Endothelial cell of umbilical vein (primary cell): ENCODE data around the gene RUSF1.

Source experiments
- EZH2 ChIP-seq: IDR thresholded peaks from 2 replicates; pipeline ENCODE4 v1.6.1; 2012; ENCODE audit warnings: borderline replicate concordance, low read depth, mild to moderate bottlenecking, moderate library complexity, low read length, inconsistent platforms; ENCODE audit not compliant: severe bottlenecking
- GATA2 ChIP-seq: IDR thresholded peaks from 2 replicates; pipeline ENCODE4 v1.7.0; 2011; ENCODE audit warnings: low read depth, mild to moderate bottlenecking, moderate library complexity, mixed read lengths, low read length; ENCODE audit not compliant: insufficient read length, insufficient read depth
- JUN ChIP-seq: IDR thresholded peaks from 2 replicates; pipeline ENCODE4 v1.6.1; 2011; ENCODE audit warnings: borderline replicate concordance, low read depth; ENCODE audit not compliant: insufficient read length, insufficient read depth
- MYC ChIP-seq: IDR thresholded peaks from one replicate; pipeline ENCODE4 v1.6.1; 2011; ENCODE audit warnings: mild to moderate bottlenecking, low read depth, low read length
- POLR2A ChIP-seq: IDR thresholded peaks from 2 replicates; pipeline ENCODE4 v1.6.1; 2012; ENCODE audit warnings: low read depth, mild to moderate bottlenecking, control low read depth, low read length
- POLR2AphosphoS5 ChIP-seq: IDR thresholded peaks from 2 replicates; pipeline ENCODE4 v1.6.1; 2012; ENCODE audit warnings: low read depth, mild to moderate bottlenecking, control low read depth, low read length, moderate library complexity; ENCODE audit not compliant: insufficient read depth
- TF ChIP-seq, protein P1 (sequence below), 2 donors: IDR thresholded peaks; 1 replicate in 1 of 2; 2 replicates in 1 of 2; pipeline ENCODE4 v1.5.1; 2011; ENCODE audit warnings: low read length in 2 of 2, mild to moderate bottlenecking in 2 of 2, moderate library complexity in 2 of 2, control low read depth in 1 of 2, inconsistent platforms in 1 of 2, low read depth in 1 of 2; ENCODE audit not compliant: insufficient read depth in 1 of 2; ENCODE audit errors: extremely low read depth in 1 of 2
- TF ChIP-seq, protein P2 (sequence below): IDR thresholded peaks from 2 replicates; pipeline ENCODE4 v1.6.1; 2011; ENCODE audit not compliant: insufficient read depth, insufficient read length

DNA sequence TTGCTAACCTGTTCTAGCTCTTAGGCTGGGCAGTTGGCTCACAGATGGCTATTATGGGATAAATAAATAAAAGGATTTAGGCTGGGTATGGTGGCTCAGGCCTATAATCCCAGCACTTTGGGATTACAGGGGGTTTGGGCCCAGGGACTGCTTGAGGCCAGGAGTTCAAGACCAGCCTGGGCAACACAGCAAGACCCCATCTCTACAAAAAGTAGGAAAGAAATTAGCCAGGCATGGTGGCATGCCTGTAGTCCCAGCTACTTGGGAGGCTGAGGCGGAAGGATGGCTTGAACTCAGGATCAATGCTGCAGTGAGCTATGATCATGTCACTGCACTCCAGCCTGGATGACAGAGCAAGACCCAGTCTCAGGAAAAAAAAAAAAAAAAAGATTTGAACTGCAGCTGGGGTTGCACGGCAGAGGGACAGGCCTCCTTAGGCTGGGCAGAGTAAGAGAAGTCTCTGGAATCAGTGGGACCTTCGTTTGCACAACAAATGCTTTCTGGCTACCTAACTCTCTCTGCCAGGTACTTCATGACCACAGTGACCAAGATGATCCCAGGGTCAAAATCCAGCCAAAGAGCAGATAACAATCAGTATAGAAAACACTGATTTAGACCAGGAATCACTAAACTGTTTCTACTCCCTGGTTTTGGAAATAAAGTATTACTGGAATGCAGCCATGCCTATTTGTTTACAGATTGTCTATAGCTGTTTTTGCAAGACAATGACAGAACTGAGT is 6.8 kb downstream of the RUSF1 start:
- TF ChIP-seq, protein P1, sequence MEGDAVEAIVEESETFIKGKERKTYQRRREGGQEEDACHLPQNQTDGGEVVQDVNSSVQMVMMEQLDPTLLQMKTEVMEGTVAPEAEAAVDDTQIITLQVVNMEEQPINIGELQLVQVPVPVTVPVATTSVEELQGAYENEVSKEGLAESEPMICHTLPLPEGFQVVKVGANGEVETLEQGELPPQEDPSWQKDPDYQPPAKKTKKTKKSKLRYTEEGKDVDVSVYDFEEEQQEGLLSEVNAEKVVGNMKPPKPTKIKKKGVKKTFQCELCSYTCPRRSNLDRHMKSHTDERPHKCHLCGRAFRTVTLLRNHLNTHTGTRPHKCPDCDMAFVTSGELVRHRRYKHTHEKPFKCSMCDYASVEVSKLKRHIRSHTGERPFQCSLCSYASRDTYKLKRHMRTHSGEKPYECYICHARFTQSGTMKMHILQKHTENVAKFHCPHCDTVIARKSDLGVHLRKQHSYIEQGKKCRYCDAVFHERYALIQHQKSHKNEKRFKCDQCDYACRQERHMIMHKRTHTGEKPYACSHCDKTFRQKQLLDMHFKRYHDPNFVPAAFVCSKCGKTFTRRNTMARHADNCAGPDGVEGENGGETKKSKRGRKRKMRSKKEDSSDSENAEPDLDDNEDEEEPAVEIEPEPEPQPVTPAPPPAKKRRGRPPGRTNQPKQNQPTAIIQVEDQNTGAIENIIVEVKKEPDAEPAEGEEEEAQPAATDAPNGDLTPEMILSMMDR (IDR thresholded peaks at IDR 0.05; ENCODE audit: extremely low read depth in 1 of 2, insufficient read depth in 1 of 2, low read depth in 1 of 2, low read length in 2 of 2): no peak
- TF ChIP-seq POLR2AphosphoS5 (no peak), POLR2A (no peak), EZH2 (no peak), MYC (no peak), JUN (no peak), GATA2 (no peak)
- TF ChIP-seq, protein P2, sequence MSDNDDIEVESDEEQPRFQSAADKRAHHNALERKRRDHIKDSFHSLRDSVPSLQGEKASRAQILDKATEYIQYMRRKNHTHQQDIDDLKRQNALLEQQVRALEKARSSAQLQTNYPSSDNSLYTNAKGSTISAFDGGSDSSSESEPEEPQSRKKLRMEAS: no peak
